ENCODE measurements around the gene ROCK2. TPM values are rescaled to one million over a fixed set of nuclear protein-coding genes. Genes with fewer than 3 reads are reported as not detected.
A peak's percentile ranks its signal among the peaks of the same experiment; 100 is the strongest.

The ROCK2 gene
- total RNA-seq, 1 donor from 2014 or later = 54.3 TPM

DNA sequence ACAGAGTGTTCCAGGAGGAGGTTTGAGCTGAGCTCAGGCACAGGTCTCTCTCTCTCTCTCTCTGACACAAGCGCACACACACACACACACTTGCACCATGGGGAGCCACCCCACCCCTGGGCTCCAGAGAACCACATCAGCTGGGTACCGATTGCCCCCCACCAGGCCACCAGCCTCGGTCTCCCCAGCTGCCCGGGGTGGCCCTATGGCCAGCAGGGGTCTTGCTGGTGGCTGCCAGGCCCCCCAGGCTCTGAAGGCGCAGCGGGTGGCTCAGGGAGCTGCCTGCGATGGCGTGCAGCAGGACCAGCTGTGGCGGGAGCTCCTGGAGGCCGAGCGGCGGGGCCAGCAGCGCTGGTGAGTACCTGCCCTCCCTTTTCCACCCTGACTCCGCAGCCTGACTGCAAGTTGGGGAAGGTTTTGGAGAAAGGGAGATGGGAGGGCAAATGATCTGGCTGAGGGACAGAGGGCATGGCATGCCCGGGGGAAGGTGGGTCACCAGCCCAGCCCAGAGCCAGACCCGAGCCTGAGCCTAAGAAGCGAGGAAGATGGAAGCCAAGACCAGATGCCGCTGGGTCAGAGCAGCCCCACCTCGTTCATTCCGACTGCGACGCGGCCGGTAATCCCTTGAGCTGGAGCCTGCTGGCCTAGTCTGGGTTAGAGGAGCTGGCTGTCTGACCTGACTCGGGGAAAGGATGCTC is 211.0 kb downstream of the ROCK2 start:
- intact Hi-C loops (cut with DNase I) = no loop called here
- no peak for DNase-seq
- no peaks in the 10 kb centered on the region for H3K27me3 ChIP-seq (ENCODE audit: low read depth)
- H3K27ac ChIP-seq = peak overlapping the region; percentile 46
- no peaks in the 10 kb centered on the region for H3K36me3 ChIP-seq
- H3K4me1 ChIP-seq = peaks cover 26% of the 10 kb centered on the region
- peak; percentile 9 to 16 for ATAC-seq
- TF ChIP-seq, protein P1, sequence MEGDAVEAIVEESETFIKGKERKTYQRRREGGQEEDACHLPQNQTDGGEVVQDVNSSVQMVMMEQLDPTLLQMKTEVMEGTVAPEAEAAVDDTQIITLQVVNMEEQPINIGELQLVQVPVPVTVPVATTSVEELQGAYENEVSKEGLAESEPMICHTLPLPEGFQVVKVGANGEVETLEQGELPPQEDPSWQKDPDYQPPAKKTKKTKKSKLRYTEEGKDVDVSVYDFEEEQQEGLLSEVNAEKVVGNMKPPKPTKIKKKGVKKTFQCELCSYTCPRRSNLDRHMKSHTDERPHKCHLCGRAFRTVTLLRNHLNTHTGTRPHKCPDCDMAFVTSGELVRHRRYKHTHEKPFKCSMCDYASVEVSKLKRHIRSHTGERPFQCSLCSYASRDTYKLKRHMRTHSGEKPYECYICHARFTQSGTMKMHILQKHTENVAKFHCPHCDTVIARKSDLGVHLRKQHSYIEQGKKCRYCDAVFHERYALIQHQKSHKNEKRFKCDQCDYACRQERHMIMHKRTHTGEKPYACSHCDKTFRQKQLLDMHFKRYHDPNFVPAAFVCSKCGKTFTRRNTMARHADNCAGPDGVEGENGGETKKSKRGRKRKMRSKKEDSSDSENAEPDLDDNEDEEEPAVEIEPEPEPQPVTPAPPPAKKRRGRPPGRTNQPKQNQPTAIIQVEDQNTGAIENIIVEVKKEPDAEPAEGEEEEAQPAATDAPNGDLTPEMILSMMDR (IDR thresholded peaks at IDR 0.05) = no peak
- H3K9me3 ChIP-seq = no peaks in the 10 kb centered on the region
- peak overlapping the region; percentile 58 for H3K4me3 ChIP-seq

GRCh38 chr2:11132036-11132671 is 212.3 kb downstream of the ROCK2 start:
- intact Hi-C loops (cut with DNase I) = no loop called here
- TF ChIP-seq, protein P1 (IDR thresholded peaks at IDR 0.05) = no peak
- Histone ChIP-seq H3K4me3 (no peak overlapping the region), H3K27me3 (ENCODE audit: low read depth) (no peaks in the 10 kb centered on the region), H3K4me1 (peaks cover 26% of the 10 kb centered on the region), H3K27ac (no peak overlapping the region), H3K9me3 (no peaks in the 10 kb centered on the region), H3K36me3 (no peaks in the 10 kb centered on the region)
- no peak for DNase-seq
- ATAC-seq = no peak

DNA sequence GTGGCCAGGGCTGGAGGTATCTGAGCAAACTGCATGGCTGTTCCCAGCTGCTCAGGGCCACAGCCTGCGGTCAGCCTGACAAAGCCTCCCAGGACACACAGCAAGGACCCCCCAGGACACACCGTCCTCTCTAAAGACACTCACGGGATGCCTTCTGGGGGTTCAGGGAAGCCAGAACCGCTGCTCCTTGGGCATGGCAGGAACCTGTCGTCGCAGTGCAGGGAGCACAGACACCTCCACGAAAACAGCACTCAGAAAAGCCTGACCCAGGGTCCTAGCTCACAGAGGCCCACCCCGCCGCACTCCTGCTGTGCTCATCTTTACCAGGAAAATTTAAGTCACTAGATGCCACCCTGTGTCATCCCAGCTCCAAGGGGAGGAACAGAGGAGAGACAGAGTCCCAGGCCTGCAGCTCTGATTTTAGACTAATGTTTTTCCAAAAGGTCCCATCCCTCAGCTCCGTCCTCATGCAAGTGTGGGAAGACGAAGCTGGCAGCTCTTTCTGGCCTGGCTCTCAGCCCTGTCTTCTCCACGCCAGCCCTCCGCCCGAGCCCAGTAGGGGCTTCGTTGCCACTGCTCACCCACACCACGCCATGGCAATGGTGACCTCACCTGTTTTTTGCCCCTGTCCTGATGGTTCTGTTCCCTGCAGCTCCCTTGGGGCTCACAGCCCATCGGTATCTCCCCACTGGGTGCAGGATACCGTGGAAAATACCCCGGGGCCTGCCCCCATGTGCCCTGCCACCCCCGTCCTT is 213.1 kb downstream of the ROCK2 start:
- Histone ChIP-seq H3K36me3 (no peaks in the 10 kb centered on the region), H3K4me1 (peaks cover 26% of the 10 kb centered on the region), H3K9me3 (no peaks in the 10 kb centered on the region), H3K4me3 (no peak overlapping the region), H3K27me3 (ENCODE audit: low read depth) (no peaks in the 10 kb centered on the region), H3K27ac (no peak overlapping the region)
- ATAC-seq = no peak
- TF ChIP-seq, protein P1 (IDR thresholded peaks at IDR 0.05) = no peak
- no peak for DNase-seq
- intact Hi-C loops (cut with DNase I) = no loop called here

Other genes with a start within 250 kb of the ROCK2 start
- 23.8 TPM for gene SLC66A3, start 189.2 kb downstream of the ROCK2 start, total RNA-seq
- 12.3 TPM for gene E2F6, start 121.5 kb upstream of the ROCK2 start, total RNA-seq
- gene GREB1, start 189.4 kb upstream of the ROCK2 start, total RNA-seq = 2.3 TPM

All from lower lobe of right lung (tissue), 2 donors.